Natural killer cell treated with Interleukin-12 subunit alpha and Interleukin-12 subunit beta and Interleukin-15 and Interleukin-18, amount 100 ng/mL, for 72 hours (primary cell): ENCODE data around the gene KPTN. TPM values are rescaled to one million over a fixed set of nuclear protein-coding genes. Genes with fewer than 3 reads are reported as not detected.

Source experiments
- total RNA-seq, 2 donors: library from RNA; stranded (reverse); gene quantifications; one replicate each; pipeline ENCODE4 v1.2.3, GENCODE V29; 2022

KPTN gene
- total RNA-seq, 2 donors from 2014 or later, result 4.9 to 11.4 TPM

Other genes starting within 250 kb of the KPTN start
- 10 to 100 TPM; 42.8 to 58.4 TPM for gene CCDC9, start 227.7 kb downstream of the KPTN start, total RNA-seq
- 10 to 100 TPM; 14.0 to 16.1 TPM for gene INAFM1, start 209.3 kb downstream of the KPTN start, total RNA-seq
- 1 to 10 TPM; 1.3 to 7.6 TPM for gene C5AR1, start 174.4 kb downstream of the KPTN start, total RNA-seq
- 1 to 10 TPM in 1 of 2 donors, under 1 TPM in 1; 0.19 to 2.6 TPM for gene C5AR2, start 152.0 kb downstream of the KPTN start, total RNA-seq
- gene DHX34, start 134.9 kb downstream of the KPTN start, total RNA-seq, result 10 to 100 TPM; 17.7 to 43.9 TPM
- gene MEIS3, start 64.7 kb downstream of the KPTN start, total RNA-seq, result not detected
- gene SLC8A2, start 12.3 kb downstream of the KPTN start, total RNA-seq, result not detected
- gene NAPA, start 30.8 kb upstream of the KPTN start, total RNA-seq, result 10 to 100 TPM; 69.9 to 78.8 TPM
- under 1 TPM in 1 of 2 donors, not detected in 1; 0.10 TPM for gene ZNF541, start 88.9 kb upstream of the KPTN start, total RNA-seq
- 10 to 100 TPM; 14.4 to 17.5 TPM for gene BICRA, start 124.9 kb upstream of the KPTN start, total RNA-seq
- gene EHD2, start 229.2 kb upstream of the KPTN start, total RNA-seq, result not detected